HG03039 (cell line): ENCODE measurements around the gene RNU1-2.
"Not testable (repeated sequence)": the region's sequence is repeated elsewhere in the genome, so short reads cannot be mapped to it uniquely, and the experiment has no call there.

Experiments used
- ATAC-seq: cut with Tn5 transposase; IDR thresholded peaks from one replicate; pipeline ENCODE4 v1.9.1; 2021; ENCODE audit warnings: mild to moderate bottlenecking, moderate library complexity; ENCODE audit not compliant: unreplicated experiment

Gene RNU1-2

GRCh38 chr1:16925635-16926490, 30.1 kb downstream of the RNU1-2 start:
- no peak for ATAC-seq

- no peak for ATAC-seq
Measured at GRCh38 chr1:16926491-16927073, 30.8 kb downstream of the RNU1-2 start.

- ATAC-seq: no peak
Measured at GRCh38 chr1:16927256-16927655, 31.5 kb downstream of the RNU1-2 start.

GRCh38 chr1:16927711-16928485, 32.1 kb downstream of the RNU1-2 start:
- ATAC-seq: no peak

- ATAC-seq: not testable (repeated sequence)
Measured at GRCh38 chr1:16929146-16930041, 33.6 kb downstream of the RNU1-2 start.

GRCh38 chr1:16931206-16931934, 35.6 kb downstream of the RNU1-2 start:
- not testable (repeated sequence) for ATAC-seq

- not testable (repeated sequence) for ATAC-seq
Measured at GRCh38 chr1:16933945-16934344, 38.2 kb downstream of the RNU1-2 start.

GRCh38 chr1:16936580-16936979, 40.8 kb downstream of the RNU1-2 start:
- ATAC-seq: not testable (repeated sequence)

GRCh38 chr1:16938351-16939321, 42.9 kb downstream of the RNU1-2 start:
- no peak for ATAC-seq

- ATAC-seq: not testable (repeated sequence)
Measured at GRCh38 chr1:16939386-16940180, 43.8 kb downstream of the RNU1-2 start.

GRCh38 chr1:16944038-16944437, 48.3 kb downstream of the RNU1-2 start:
- ATAC-seq: no peak

- not testable (repeated sequence) for ATAC-seq
Measured at GRCh38 chr1:16945512-16945911, 49.7 kb downstream of the RNU1-2 start.
